K562 (cell line): Measurements from ENCODE around the gene PIK3CA. TPM values are rescaled to one million over a fixed set of nuclear protein-coding genes. Genes with fewer than 3 reads are reported as not detected.

Source experiments
- BRD9 ChIP-seq: fragments of 450-650 bp; IDR thresholded peaks from 2 replicates; pipeline ENCODE4 v1.6.1; 2018; ENCODE audit warnings: low read depth; ENCODE audit not compliant: partially characterized antibody
- C11orf30 ChIP-seq: fragments of 450-650 bp; IDR thresholded peaks from 2 replicates; pipeline ENCODE4 v1.6.1; 2016; ENCODE audit warnings: low read depth, mild to moderate bottlenecking
- CREBBP ChIP-seq: IDR thresholded peaks from one replicate; pipeline ENCODE4 v1.6.1; 2012; ENCODE audit warnings: low read depth, mild to moderate bottlenecking, control low read depth, inconsistent platforms, low read length
- DPF2 ChIP-seq: fragments of 450-650 bp; IDR thresholded peaks from 2 replicates; pipeline ENCODE4 v1.6.1; 2016
- HDAC8 ChIP-seq: fragments of 450-650 bp; IDR thresholded peaks from 2 replicates; pipeline ENCODE4 v1.6.1; 2016; ENCODE audit warnings: mild to moderate bottlenecking, missing genetic modification characterization, moderate library complexity, missing compliant biosample characterization
- IRF2 ChIP-seq: sonication (generic); formaldehyde crosslinking; IDR thresholded peaks from 2 replicates; pipeline ENCODE4 v1.8.1; 2022; ENCODE audit warnings: mild to moderate bottlenecking, missing genetic modification reagents
- JUND ChIP-seq, 2 experiments: IDR thresholded peaks; 2 replicates in 1 of 2; 3 replicates in 1 of 2; pipeline ENCODE4 v1.6.1; 2011; ENCODE audit warnings: borderline replicate concordance in 2 of 2, low read depth in 2 of 2, low read length in 2 of 2, improper control_type of control experiment in 1 of 2, missing biosample characterization in 1 of 2, missing genetic modification characterization in 1 of 2, missing genetic modification reagents in 1 of 2
- KAT8 ChIP-seq: fragments of 450-650 bp; IDR thresholded peaks from 2 replicates; pipeline ENCODE4 v1.6.1; 2016; ENCODE audit warnings: low read depth, mild to moderate bottlenecking
- MAFG ChIP-seq: fragments of 450-650 bp; conservative IDR thresholded peaks from 2 replicates; pipeline ENCODE4 v1.6.1; 2016; ENCODE audit warnings: missing genetic modification characterization, missing compliant biosample characterization
- NFRKB ChIP-seq: fragments of 450-650 bp; IDR thresholded peaks from 2 replicates; pipeline ENCODE4 v1.6.1; 2016; ENCODE audit warnings: low read depth
- PHB2 ChIP-seq: fragments of 450-650 bp; IDR thresholded peaks from 2 replicates; pipeline ENCODE4 v1.6.1; 2017; ENCODE audit warnings: low read depth
- PRDM10 ChIP-seq: fragments of 450-650 bp; IDR thresholded peaks from 2 replicates; pipeline ENCODE4 v1.6.1; 2018; ENCODE audit not compliant: partially characterized antibody
- PRMT5 ChIP-seq: sonication (generic); formaldehyde crosslinking; IDR thresholded peaks from 2 replicates; pipeline ENCODE4 v1.5.0; 2020; ENCODE audit warnings: missing genetic modification reagents
- SAFB ChIP-seq: fragments of 200-400 bp; formaldehyde crosslinking; IDR thresholded peaks from 2 replicates; pipeline ENCODE4 v1.6.1; 2017; ENCODE audit warnings: low read depth, low read length, borderline replicate concordance
- SMARCA4 ChIP-seq: fragments of 450-650 bp; IDR thresholded peaks from 2 replicates; pipeline ENCODE4 v1.6.1; 2016
- SMARCE1 ChIP-seq: fragments of 450-650 bp; IDR thresholded peaks from 2 replicates; pipeline ENCODE4 v1.7.1; 2016; ENCODE audit warnings: mild to moderate bottlenecking
- XRCC4 ChIP-seq: IDR thresholded peaks from one replicate; pipeline ENCODE4 v1.6.1; 2011; ENCODE audit not compliant: insufficient read depth, insufficient read length; ENCODE audit errors: extremely low read depth
- ZKSCAN8 ChIP-seq: fragments of 200-800 bp; sonication (Bioruptor generic); IDR thresholded peaks from 2 replicates; pipeline ENCODE4 v1.6.1; 2016; ENCODE audit warnings: missing genetic modification characterization, missing compliant biosample characterization
- ZNF165 ChIP-seq: fragments of 250-450 bp; sonication (Bioruptor Pico); IDR thresholded peaks from 2 replicates; pipeline ENCODE4 v1.4.0; 2020; ENCODE audit warnings: borderline replicate concordance
- ZNF184 ChIP-seq: sonication (generic); formaldehyde crosslinking; IDR thresholded peaks from 2 replicates; pipeline ENCODE4 v1.5.0; 2020; ENCODE audit warnings: missing genetic modification reagents
- ZNF311 ChIP-seq: fragments of 250-450 bp; sonication (Bioruptor Pico); IDR thresholded peaks from 2 replicates; pipeline ENCODE4 v1.4.0; 2020; ENCODE audit warnings: mild to moderate bottlenecking, moderate library complexity
- polyA plus RNA-seq, 8 experiments: library from polyadenylated mRNA; depleted of rRNA in 4 of 8; stranded (reverse) in 5 of 8; unstranded in 3 of 8; fragments of >200 nt; fragmentation: Nextera tagmentation in 2 of 8; fragmentation: Illumina TruSeq in 1 of 8; extraction: Ambion mirVana in 2 of 8; extraction: Trizol in 1 of 8; gene quantifications; 2 replicates each; pipeline versions ENCODE4 v1.2.1 to v1.2.3, GENCODE V29; 2011 to 2014; ENCODE audit warnings: inconsistent platforms in 1 of 8, missing spikeins in 1 of 8
- total RNA-seq, 7 experiments: library from RNA; depleted of rRNA in 6 of 7; stranded (reverse); fragments of >200 nt in 6 of 7; fragmentation: Illumina TruSeq in 2 of 7; extraction: Trizol in 2 of 7; gene quantifications; 2 replicates each; pipeline versions ENCODE4 v1.2.1 to v1.2.3, GENCODE V29; 2011 to 2021; ENCODE audit warnings: low replicate concordance in 1 of 7
- TF ChIP-seq, protein P1 (sequence below): sonication (generic); formaldehyde crosslinking; IDR thresholded peaks from 2 replicates; pipeline ENCODE4 v1.8.0; 2023; ENCODE audit warnings: mild to moderate bottlenecking, missing genetic modification reagents
- TF ChIP-seq, protein P2 (sequence below), 2 experiments: IDR thresholded peaks in 1 of 2; conservative IDR thresholded peaks in 1 of 2; 2 replicates each; pipeline ENCODE4 v1.6.1; 2016; ENCODE audit warnings: low read depth in 2 of 2, mild to moderate bottlenecking in 1 of 2, missing compliant biosample characterization in 1 of 2, missing genetic modification characterization in 1 of 2, moderate library complexity in 1 of 2

PIK3CA gene
- total and polyA plus RNA-seq, 9 of the 15 experiments (the other 6 are each of a cell fraction or from before 2014, with no cell fraction given), result 3.8 to 19.4 (median 10.8) TPM

DNA sequence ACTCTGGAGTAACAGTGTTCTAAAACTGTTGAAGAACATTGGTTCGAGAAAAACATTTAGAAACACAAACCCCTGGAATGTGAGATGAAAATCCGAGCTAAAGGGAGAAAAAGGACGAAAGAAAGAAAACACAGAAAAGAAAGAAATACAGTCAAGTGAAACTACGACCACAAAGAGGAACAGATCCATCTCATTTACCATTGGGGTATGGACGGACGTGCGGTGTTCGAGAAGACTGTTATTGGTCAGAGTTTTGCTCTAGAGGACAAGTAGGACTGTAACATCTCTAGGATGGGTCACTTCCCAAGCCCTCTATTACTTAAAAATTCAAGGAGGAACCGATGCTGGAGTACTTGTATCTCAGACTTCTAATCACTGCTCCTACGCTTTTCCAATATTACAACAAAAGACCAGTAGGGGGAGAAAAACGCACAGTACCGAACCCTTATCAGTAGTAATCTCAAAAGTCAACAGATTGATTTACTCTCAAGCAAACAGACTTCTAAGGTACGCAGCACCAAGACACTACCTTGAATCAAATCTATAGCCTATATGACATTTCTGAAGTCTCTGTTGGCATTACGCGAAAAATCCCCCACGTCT, 1.1 kb upstream of the PIK3CA start (continued):
- TF ChIP-seq, protein P1, sequence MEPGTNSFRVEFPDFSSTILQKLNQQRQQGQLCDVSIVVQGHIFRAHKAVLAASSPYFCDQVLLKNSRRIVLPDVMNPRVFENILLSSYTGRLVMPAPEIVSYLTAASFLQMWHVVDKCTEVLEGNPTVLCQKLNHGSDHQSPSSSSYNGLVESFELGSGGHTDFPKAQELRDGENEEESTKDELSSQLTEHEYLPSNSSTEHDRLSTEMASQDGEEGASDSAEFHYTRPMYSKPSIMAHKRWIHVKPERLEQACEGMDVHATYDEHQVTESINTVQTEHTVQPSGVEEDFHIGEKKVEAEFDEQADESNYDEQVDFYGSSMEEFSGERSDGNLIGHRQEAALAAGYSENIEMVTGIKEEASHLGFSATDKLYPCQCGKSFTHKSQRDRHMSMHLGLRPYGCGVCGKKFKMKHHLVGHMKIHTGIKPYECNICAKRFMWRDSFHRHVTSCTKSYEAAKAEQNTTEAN, result no peak
- no peak for TF ChIP-seq ZNF184
- no peak for TF ChIP-seq XRCC4
- TF ChIP-seq ZNF311 (CRISPR knock-in tag), result no peak
- no peak for TF ChIP-seq PRMT5 (CRISPR knock-in tag)
- no peak for TF ChIP-seq NFRKB
- no peak for TF ChIP-seq C11orf30
- TF ChIP-seq HDAC8 (tag), result no peak
- TF ChIP-seq IRF2, result no peak
- no peak for TF ChIP-seq MAFG (tag)
- TF ChIP-seq ZKSCAN8 (CRISPR knock-in tag), result no peak
- no peak for TF ChIP-seq KAT8
- TF ChIP-seq BRD9, result peak; percentile 87
- TF ChIP-seq SAFB, result no peak
- TF ChIP-seq SMARCE1, result peak; percentile 22; the same call in 1 of the 2 replicates
- TF ChIP-seq, protein P2, sequence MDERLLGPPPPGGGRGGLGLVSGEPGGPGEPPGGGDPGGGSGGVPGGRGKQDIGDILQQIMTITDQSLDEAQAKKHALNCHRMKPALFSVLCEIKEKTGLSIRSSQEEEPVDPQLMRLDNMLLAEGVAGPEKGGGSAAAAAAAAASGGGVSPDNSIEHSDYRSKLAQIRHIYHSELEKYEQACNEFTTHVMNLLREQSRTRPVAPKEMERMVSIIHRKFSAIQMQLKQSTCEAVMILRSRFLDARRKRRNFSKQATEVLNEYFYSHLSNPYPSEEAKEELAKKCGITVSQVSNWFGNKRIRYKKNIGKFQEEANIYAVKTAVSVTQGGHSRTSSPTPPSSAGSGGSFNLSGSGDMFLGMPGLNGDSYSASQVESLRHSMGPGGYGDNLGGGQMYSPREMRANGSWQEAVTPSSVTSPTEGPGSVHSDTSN (CRISPR knock-in tag; IDR thresholded peaks at IDR 0.05; ENCODE audit: low read depth), result no peak
- TF ChIP-seq, protein P2 (tag; conservative IDR thresholded peaks at IDR 0.05; ENCODE audit: low read depth), result peak; percentile 93
- peak; percentile 65; the same call in 1 of the 2 replicates for TF ChIP-seq DPF2
- peak; percentile 60; the same call in 1 of the 2 replicates for TF ChIP-seq SMARCA4
- peak; percentile 9; the same call in 1 of the 2 replicates for TF ChIP-seq JUND (IDR thresholded peaks at IDR 0.05; ENCODE audit: borderline replicate concordance, low read depth, low read length)
- TF ChIP-seq JUND (tag; IDR thresholded peaks at IDR 0.05; ENCODE audit: borderline replicate concordance, low read depth, low read length), result no peak
- TF ChIP-seq PHB2, result no peak
- no peak for TF ChIP-seq ZNF165
- TF ChIP-seq CREBBP, result no peak
- TF ChIP-seq PRDM10, result no peak
